ENCODE measurements around the gene IRAG1. TPM values are rescaled to one million over a fixed set of nuclear protein-coding genes. Genes with fewer than 3 reads are reported as not detected.

IRAG1 gene
- total RNA-seq, 1 experiment from 2014 or later, result 0.21 TPM

- TF ChIP-seq REST (IDR thresholded peaks at IDR 0.05; ENCODE audit: insufficient read depth in 1 of 2, low read depth in 2 of 2, low read length in 1 of 2) (0 out of 4 replicates have a peak, but pooled peaks of 1 of the 2 experiments have one; percentile 30), TCF7L2 (IDR thresholded peaks at IDR 0.05; ENCODE audit: low read depth, low read length) (peak; percentile 65; the same call in 1 of the 2 replicates), CTCF (IDR thresholded peaks at IDR 0.05) (peak; percentile 100), SIN3A (IDR thresholded peaks at IDR 0.05; ENCODE audit: borderline replicate concordance, insufficient read depth, low read depth, low read length) (no peak), POLR2AphosphoS5 (IDR thresholded peaks at IDR 0.05; ENCODE audit: low read depth, low read length) (peak; percentile 57; the same call in 1 of the 2 replicates)
- intact Hi-C loops (cut with micrococcal nuclease; ENCODE audit: unreplicated experiment), result loop anchor here (1.0 to 5.0 kb wide), 6 partner anchors 111 to 978 kb away; partner anchors contain the start of gene ADM
- ChIA-PET CTCF (interaction anchor here (0.6 to 1.1 kb wide), 8 partner anchors 111 to 330 kb away, joined by 3 to 6 read pairs (median 4); partner anchors contain the start of genes AMPD3 and RNF141), POLR2A (no interaction called here)
- ATAC-seq, result peak; percentile 99
- Histone ChIP-seq H3K27ac (ENCODE audit: low read length) (peak overlapping the region; percentile 74), H3K9me3 (ENCODE audit: control insufficient read depth, insufficient read depth, low read depth, low read length) (no peaks in the 10 kb centered on the region), H3K4me1 (ENCODE audit: control insufficient read depth, insufficient read depth, low read length) (peaks cover 11% of the 10 kb centered on the region), H3K36me3 (ENCODE audit: control insufficient read depth, insufficient read depth, low read length) (no peaks in the 10 kb centered on the region), H3K4me3 (ENCODE audit: low read depth in 2 of 2, low read length in 2 of 2) (peak overlapping the region; percentile 24 to 52), H3K27me3 (ENCODE audit: control insufficient read depth, insufficient read depth, low read length) (no peaks in the 10 kb centered on the region)
- BruUV-seq (replicated peaks), result no TSS peak
- in situ Hi-C loops (cut with HindIII; ENCODE audit: low pct_unique_long_range_greater_than_20kb, low sequenced_read_pairs), result no loop called here
- DNase-seq (ENCODE audit: low read depth, low spot score), result peak; percentile 97
Observed at GRCh38 chr11:10735481-10736475, 42.2 kb upstream of the IRAG1 start.

GRCh38 chr11:10731064-10731680 is 37.6 kb upstream of the IRAG1 start:
- Histone ChIP-seq H3K4me3 (ENCODE audit: low read depth in 2 of 2, low read length in 2 of 2) (no peak overlapping the region), H3K9me3 (ENCODE audit: control insufficient read depth, insufficient read depth, low read depth, low read length) (no peaks in the 10 kb centered on the region), H3K27ac (ENCODE audit: low read length) (no peak overlapping the region), H3K4me1 (ENCODE audit: control insufficient read depth, insufficient read depth, low read length) (peaks cover 8% of the 10 kb centered on the region), H3K36me3 (ENCODE audit: control insufficient read depth, insufficient read depth, low read length) (no peaks in the 10 kb centered on the region), H3K27me3 (ENCODE audit: control insufficient read depth, insufficient read depth, low read length) (no peaks in the 10 kb centered on the region)
- in situ Hi-C loops (cut with HindIII; ENCODE audit: low pct_unique_long_range_greater_than_20kb, low sequenced_read_pairs), result no loop called here
- DNase-seq (ENCODE audit: low read depth, low spot score) (no peak), ATAC-seq (no peak)
- BruUV-seq (replicated peaks), result no TSS peak
- intact Hi-C loops (cut with micrococcal nuclease; ENCODE audit: unreplicated experiment), result no loop called here
- POLR2A ChIA-PET, result no interaction called here
- CTCF ChIA-PET, result no interaction called here
- TF ChIP-seq CTCF (IDR thresholded peaks at IDR 0.05), result no peak
- TF ChIP-seq REST (IDR thresholded peaks at IDR 0.05; ENCODE audit: insufficient read depth in 1 of 2, low read depth in 2 of 2, low read length in 1 of 2), result no peak
- TF ChIP-seq SIN3A (IDR thresholded peaks at IDR 0.05; ENCODE audit: borderline replicate concordance, insufficient read depth, low read depth, low read length), result no peak
- no peak for TF ChIP-seq POLR2AphosphoS5 (IDR thresholded peaks at IDR 0.05; ENCODE audit: low read depth, low read length)
- no peak for TF ChIP-seq TCF7L2 (IDR thresholded peaks at IDR 0.05; ENCODE audit: low read depth, low read length)
